Measurements from ENCODE around the gene CRYGN.

DNA sequence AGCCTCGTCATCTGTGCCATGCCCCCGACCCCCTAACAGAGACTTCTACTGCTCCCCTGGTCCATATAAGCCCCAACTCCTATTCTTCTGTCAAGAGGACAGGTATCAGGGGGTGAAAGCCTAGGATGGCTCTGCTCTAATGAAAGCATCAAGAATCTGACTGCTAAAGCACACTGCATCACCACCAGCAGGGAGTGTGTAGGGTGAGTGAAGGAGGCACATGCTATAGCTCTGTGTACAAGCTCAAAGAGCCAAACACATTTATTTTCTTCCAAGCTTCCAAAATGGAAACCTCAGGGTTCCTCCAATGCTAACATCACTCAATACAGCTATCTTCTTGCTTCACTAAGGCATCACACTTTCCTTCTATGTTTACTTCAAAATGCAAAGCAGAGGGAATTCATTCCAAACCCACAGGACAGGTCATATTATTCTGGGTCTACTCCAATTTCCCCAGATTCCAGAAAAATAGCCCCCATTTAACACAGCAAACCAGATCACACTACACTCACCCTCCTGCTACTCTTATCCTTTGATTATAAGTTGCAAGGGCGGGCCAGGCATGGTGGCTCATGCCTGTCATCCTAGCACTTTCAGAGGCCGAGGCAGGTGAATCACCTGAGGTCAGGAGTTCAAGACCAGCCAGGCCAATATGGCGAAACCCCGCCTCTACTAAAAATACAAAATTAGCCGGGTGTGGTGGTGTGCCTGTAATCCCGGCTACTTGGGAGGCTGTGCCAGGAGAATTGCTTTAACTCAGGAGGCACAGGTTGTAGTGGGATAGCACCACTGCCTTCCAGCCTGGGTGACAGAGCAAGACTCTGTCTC, 43.2 kb upstream of the CRYGN start:
- TF ChIP-seq, protein P1, sequence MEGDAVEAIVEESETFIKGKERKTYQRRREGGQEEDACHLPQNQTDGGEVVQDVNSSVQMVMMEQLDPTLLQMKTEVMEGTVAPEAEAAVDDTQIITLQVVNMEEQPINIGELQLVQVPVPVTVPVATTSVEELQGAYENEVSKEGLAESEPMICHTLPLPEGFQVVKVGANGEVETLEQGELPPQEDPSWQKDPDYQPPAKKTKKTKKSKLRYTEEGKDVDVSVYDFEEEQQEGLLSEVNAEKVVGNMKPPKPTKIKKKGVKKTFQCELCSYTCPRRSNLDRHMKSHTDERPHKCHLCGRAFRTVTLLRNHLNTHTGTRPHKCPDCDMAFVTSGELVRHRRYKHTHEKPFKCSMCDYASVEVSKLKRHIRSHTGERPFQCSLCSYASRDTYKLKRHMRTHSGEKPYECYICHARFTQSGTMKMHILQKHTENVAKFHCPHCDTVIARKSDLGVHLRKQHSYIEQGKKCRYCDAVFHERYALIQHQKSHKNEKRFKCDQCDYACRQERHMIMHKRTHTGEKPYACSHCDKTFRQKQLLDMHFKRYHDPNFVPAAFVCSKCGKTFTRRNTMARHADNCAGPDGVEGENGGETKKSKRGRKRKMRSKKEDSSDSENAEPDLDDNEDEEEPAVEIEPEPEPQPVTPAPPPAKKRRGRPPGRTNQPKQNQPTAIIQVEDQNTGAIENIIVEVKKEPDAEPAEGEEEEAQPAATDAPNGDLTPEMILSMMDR (IDR thresholded peaks at IDR 0.05) = no peak
- no peak for TF ChIP-seq NRF1 (IDR thresholded peaks at IDR 0.05; ENCODE audit: low read depth, low read length)
- no peak for TF ChIP-seq EP300 (IDR thresholded peaks at IDR 0.05; ENCODE audit: borderline replicate concordance in 1 of 2, low read depth in 1 of 2, low read length in 1 of 2)
- TF ChIP-seq RXRA (IDR thresholded peaks at IDR 0.05; ENCODE audit: borderline replicate concordance, low read depth) = no peak
- TF ChIP-seq SIN3A (IDR thresholded peaks at IDR 0.05; ENCODE audit: borderline replicate concordance, low read depth, low read length) = no peak

Measured in SK-N-SH (cell line).